HEK293T (cell line): ENCODE results near the gene CNIH3.

ENCODE experiments used
- CTCF ChIA-PET: fragments of 350-600 bp; formaldehyde crosslinking; extraction: SDS; loops from one replicate; lab custom pipeline; 2021; ENCODE audit warnings: antibody characterized with exemption, inconsistent platforms; lab: Yijun Ruan, JAX
- POLR2A ChIA-PET: fragments of 350-600 bp; formaldehyde crosslinking; extraction: SDS; loops from one replicate; lab custom pipeline; 2020; ENCODE audit warnings: antibody characterized with exemption, inconsistent platforms; lab: Yijun Ruan, JAX
- DNase-seq: peaks from one replicate; pipeline ENCODE4 v3.0.0; 2012; ENCODE audit warnings: mixed read lengths; ENCODE audit errors: extremely low spot score
- ARNT ChIP-seq: fragments of 450-650 bp; IDR thresholded peaks from 2 replicates; pipeline ENCODE4 v1.6.1; 2017; ENCODE audit warnings: mild to moderate bottlenecking
- BHLHE40 ChIP-seq: fragments of 450-650 bp; IDR thresholded peaks from 2 replicates; pipeline ENCODE4 v1.6.1; 2016; ENCODE audit warnings: mild to moderate bottlenecking, moderate library complexity, borderline replicate concordance
- CTBP1 ChIP-seq: fragments of 450-650 bp; IDR thresholded peaks from 2 replicates; pipeline ENCODE4 v1.6.1; 2016; ENCODE audit warnings: borderline replicate concordance
- ELF4 ChIP-seq: fragments of 450-650 bp; IDR thresholded peaks from 2 replicates; pipeline ENCODE4 v1.6.1; 2017; ENCODE audit warnings: antibody characterized with exemption
- FOXA1 ChIP-seq: fragments of 450-650 bp; IDR thresholded peaks from 2 replicates; pipeline ENCODE4 v1.6.1; 2016; ENCODE audit warnings: mild to moderate bottlenecking
- FOXK2 ChIP-seq: fragments of 450-650 bp; IDR thresholded peaks from 2 replicates; pipeline ENCODE4 v1.6.1; 2016; ENCODE audit warnings: mild to moderate bottlenecking
- FOXM1 ChIP-seq: fragments of 450-650 bp; IDR thresholded peaks from 2 replicates; pipeline ENCODE4 v1.6.1; 2017; ENCODE audit warnings: mild to moderate bottlenecking, borderline replicate concordance
- HDGF ChIP-seq: fragments of 450-650 bp; IDR thresholded peaks from 2 replicates; pipeline ENCODE4 v1.6.1; 2017; ENCODE audit warnings: antibody characterized with exemption, borderline replicate concordance
- L3MBTL2 ChIP-seq: fragments of 450-650 bp; conservative IDR thresholded peaks from 2 replicates; pipeline ENCODE4 v1.6.1; 2016; ENCODE audit warnings: mild to moderate bottlenecking
- LEF1 ChIP-seq: fragments of 450-650 bp; IDR thresholded peaks from 2 replicates; pipeline ENCODE4 v1.6.1; 2017; ENCODE audit warnings: mild to moderate bottlenecking, borderline replicate concordance
- NFRKB ChIP-seq: fragments of 450-650 bp; IDR thresholded peaks from 2 replicates; pipeline ENCODE4 v1.6.1; 2016; ENCODE audit warnings: mild to moderate bottlenecking, moderate library complexity
- SP1 ChIP-seq: fragments of 450-650 bp; IDR thresholded peaks from 2 replicates; pipeline ENCODE4 v1.6.1; 2017
- SUZ12 ChIP-seq: fragments of 450-650 bp; IDR thresholded peaks from 2 replicates; pipeline ENCODE4 v1.6.1; 2016; ENCODE audit warnings: mild to moderate bottlenecking
- TARDBP ChIP-seq: fragments of 450-650 bp; IDR thresholded peaks from 2 replicates; pipeline ENCODE4 v1.6.1; 2016
- ZNF384 ChIP-seq: fragments of 450-650 bp; IDR thresholded peaks from 2 replicates; pipeline ENCODE4 v1.6.1; 2016
- TF ChIP-seq, protein P1 (sequence below): fragments of 450-650 bp; IDR thresholded peaks from 2 replicates; pipeline ENCODE4 v1.6.1; 2016

The CNIH3 gene

DNA sequence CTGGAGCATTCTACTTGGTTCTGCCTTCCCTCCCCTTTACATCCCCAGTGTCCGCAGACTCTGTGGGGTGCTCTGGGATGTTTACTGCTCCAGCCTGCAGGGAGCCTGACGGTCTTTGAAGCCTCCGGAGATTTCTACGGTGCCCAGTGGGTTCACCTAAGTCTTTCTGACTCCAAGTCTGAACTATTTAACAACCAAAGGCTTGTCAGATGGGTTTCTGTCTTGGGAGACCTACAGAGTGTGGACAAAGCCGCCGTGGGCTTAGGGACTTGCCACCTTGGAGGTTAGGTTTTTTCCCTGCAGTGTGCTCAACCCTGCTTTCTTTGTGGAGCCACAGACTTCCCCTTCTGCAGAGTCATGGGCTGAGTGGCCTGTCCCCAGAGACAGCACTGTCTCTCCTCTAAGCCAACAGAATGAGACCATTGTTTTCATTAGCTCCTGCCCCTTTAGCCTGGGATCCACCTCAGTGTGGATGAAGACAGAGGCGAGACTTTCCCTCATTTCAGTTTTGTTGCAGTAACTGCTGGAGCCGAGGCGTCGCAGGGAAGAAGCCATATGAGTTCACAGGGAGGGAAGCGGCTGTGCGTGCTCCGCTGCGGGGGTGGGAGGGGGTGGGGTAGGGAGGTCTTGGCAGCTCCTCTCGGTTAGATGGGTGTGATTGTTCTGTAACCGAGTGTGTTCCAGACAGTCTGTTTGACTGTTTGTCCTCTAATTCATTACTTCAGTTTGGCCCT, 120.7 kb downstream of the CNIH3 start:
- peak; percentile 58 for TF ChIP-seq L3MBTL2
- TF ChIP-seq, protein P1, sequence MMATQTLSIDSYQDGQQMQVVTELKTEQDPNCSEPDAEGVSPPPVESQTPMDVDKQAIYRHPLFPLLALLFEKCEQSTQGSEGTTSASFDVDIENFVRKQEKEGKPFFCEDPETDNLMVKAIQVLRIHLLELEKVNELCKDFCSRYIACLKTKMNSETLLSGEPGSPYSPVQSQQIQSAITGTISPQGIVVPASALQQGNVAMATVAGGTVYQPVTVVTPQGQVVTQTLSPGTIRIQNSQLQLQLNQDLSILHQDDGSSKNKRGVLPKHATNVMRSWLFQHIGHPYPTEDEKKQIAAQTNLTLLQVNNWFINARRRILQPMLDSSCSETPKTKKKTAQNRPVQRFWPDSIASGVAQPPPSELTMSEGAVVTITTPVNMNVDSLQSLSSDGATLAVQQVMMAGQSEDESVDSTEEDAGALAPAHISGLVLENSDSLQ, result no peak
- ChIA-PET POLR2A (no interaction called here), CTCF (no interaction called here)
- no peak for DNase-seq

DNA sequence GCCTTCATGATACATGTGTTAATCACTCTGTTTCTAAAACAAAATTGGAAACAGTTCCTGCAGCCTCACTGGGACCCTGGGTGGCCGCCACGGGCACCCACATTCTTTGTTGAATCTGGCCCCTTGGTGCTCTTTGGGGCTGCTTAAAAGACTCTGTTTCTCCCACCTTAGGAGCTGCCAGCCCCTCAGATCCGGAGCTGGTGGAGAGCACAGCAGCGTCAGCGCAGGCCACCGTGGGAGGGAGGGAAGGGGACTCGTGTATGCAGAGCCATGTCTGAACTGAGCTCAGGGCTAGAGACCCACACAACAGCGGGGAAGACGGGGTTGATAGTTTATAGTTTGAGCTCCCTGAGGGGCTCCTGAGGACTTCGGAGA, 121.2 kb downstream of the CNIH3 start:
- CTCF ChIA-PET, result no interaction called here
- no peak for DNase-seq
- POLR2A ChIA-PET, result no interaction called here

DNA sequence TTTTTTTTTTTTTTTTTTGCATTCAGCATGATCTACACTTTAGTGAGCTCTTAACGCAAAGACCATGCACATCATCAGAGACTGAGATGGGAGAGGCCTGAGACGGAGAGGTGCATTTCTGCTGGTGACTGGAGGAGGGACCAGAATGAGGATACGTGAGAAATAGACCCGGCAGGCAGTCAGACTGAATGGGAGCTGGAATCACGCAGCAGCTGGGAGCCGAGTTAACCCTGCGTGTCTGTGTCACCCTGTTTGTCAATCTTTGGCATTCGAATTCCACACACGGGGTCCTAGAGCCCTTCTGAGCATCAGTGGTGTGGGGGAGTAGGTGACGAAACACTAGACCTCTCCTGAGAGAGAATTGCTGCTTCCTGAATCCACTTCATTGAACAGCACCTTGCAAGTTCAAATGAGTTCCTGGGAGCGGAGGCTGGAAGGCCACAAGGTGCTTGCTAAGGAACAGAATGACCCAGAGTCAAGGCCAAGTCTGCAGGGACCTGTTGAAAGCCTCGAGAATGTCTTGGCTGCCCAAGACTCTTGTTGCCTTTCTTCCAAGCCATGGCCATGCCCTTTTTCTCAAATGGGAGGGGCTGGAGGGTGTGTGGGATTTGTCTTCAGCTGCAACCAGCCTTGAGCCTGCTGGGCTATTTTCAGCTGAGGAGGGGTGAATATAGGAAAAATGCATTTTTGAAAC, 123.3 kb downstream of the CNIH3 start:
- TF ChIP-seq FOXK2, result no peak
- no peak for TF ChIP-seq TARDBP
- no peak for TF ChIP-seq ELF4
- no peak for TF ChIP-seq L3MBTL2
- no peak for TF ChIP-seq ARNT
- DNase-seq, result no peak
- CTCF ChIA-PET, result no interaction called here
- POLR2A ChIA-PET, result no interaction called here

More for the DNA sequence above, 121.2 kb downstream of the CNIH3 start:
- no peak for TF ChIP-seq ELF4
- no peak for TF ChIP-seq HDGF
- TF ChIP-seq SP1, result no peak
- TF ChIP-seq FOXM1, result no peak
- TF ChIP-seq ZNF384, result no peak
- TF ChIP-seq FOXK2, result no peak
- no peak for TF ChIP-seq L3MBTL2
- TF ChIP-seq SUZ12, result no peak
- no peak for TF ChIP-seq BHLHE40
- TF ChIP-seq LEF1, result no peak
- TF ChIP-seq NFRKB, result no peak
- no peak for TF ChIP-seq CTBP1
- TF ChIP-seq ARNT, result no peak

DNA sequence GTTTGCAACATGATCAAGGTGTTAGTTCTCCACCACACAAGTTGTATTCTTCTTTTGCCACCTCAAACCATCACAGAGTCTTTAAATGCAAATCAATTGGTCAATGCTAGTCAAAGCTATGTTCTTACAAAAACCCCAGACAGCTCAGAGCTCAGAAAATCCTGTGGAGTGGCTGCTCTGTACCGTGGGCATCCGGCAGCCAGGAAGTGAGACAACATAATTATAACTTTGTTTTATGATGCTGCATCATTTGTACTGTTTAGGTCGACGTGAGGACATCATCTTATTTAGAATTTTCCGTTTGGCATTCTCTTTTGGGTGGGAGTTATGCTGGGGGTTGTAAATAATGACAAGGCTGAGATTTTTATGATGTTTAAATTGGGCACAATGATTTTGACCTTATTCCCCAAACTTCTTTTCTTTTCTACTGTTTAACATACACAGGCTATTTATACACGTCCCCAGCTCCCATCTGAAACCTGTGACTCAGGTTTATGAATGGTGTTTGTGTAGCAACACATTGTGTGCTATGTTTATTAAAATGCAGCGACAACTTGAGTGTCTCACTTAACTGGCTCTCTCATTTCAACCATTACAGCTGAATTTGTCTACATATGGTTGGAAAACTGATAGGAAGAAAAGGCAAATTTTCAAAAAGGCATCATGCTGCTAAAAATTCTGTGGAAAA, 124.0 kb downstream of the CNIH3 start:
- POLR2A ChIA-PET, result no interaction called here

DNA sequence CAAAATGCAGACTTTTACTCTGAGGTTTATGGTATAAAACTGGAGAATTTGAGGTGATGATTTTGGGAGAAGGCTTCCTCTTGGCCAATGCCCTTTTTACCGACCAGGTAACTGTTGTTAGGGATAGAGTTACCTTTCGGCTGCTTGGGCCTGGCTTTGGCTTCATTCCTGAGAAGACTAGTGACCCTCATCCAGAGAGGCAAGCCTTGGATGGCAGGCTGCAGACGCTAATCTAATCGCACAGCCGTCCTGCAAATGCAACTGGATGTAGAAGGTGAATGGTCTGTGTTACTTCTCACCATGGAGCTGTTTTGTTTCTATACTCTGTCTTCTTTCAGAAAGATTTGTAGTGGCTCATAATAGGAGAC, 124.6 kb downstream of the CNIH3 start:
- POLR2A ChIA-PET, result no interaction called here
- DNase-seq, result no peak
- TF ChIP-seq FOXK2 (no peak), SUZ12 (no peak), FOXM1 (no peak), CTBP1 (no peak), ARNT (no peak), ELF4 (no peak), LEF1 (no peak)
- CTCF ChIA-PET, result interaction anchor here (0.5 kb wide), 1 partner anchor 21 kb away, joined by 5 read pairs; no protein-coding TSS in a partner anchor

More for the DNA sequence above, 124.0 kb downstream of the CNIH3 start:
- CTCF ChIA-PET, result no interaction called here
- DNase-seq, result no peak
- TF ChIP-seq CTBP1 (no peak), ZNF384 (no peak), ARNT (no peak)

DNA sequence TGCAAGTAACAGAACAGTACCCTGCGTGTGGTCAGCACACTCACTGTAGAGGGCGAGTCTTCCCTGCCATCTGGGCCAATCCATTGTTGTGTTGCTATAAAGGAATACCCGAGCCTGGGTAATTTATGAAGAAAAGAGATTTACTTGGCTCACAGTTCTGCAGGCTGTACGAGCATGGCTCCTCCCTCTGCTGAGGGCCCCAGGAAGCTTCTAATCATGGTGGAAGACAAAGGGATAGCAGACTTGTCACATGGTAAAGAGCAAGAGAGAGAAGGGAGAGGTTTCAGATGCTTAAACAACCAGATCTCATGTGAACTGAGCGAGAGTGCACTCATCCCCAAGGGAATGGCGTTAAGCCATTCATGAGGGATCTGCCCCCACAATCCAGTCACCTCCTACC, 126.2 kb downstream of the CNIH3 start:
- no peak for DNase-seq
- CTCF ChIA-PET, result interaction anchor here (0.8 kb wide), 1 partner anchor 14 kb away, joined by 3 read pairs; no protein-coding TSS in a partner anchor
- POLR2A ChIA-PET, result no interaction called here
- TF ChIP-seq ARNT (no peak), NFRKB (no peak), ELF4 (no peak), CTBP1 (no peak), TARDBP (no peak)

DNA sequence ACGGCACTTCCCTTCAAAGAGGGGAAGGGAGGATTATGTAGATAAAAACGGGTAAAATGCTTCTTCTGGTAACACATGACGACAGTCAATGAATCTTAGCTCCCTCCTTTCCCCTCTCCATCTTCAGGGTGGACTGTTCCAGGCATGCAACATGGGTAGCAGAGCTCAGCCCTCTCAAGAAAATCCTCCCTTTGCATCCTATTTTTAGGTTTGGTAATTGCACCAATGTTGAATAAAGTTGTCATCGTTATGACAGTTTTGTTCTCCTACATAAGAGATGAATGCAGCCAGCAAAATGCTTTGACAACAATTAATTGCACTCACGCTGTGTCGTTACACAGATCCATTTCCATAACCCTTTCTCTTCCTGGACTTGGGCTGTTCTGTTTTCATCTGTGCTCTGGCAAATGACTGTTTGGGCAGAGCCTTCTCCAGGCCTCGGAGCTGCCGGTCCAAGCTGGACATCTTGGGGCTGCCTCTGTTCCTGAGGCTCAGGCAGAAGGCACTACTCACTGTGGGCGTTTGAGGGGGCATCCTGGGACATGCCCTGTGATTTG, 127.6 kb downstream of the CNIH3 start:
- CTCF ChIA-PET, result no interaction called here
- no peak for TF ChIP-seq FOXA1
- TF ChIP-seq CTBP1, result no peak
- no peak for TF ChIP-seq TARDBP
- TF ChIP-seq, protein P1, result no peak
- no peak for TF ChIP-seq ZNF384
- no peak for TF ChIP-seq BHLHE40
- no peak for TF ChIP-seq FOXM1
- TF ChIP-seq ELF4, result no peak

More for the DNA sequence above, 127.6 kb downstream of the CNIH3 start:
- POLR2A ChIA-PET, result no interaction called here
- DNase-seq, result no peak
